Measurements from ENCODE around the gene VAV2.
"Not testable (repeated sequence)": the region's sequence is repeated elsewhere in the genome, so short reads cannot be mapped to it uniquely, and the experiment has no call there.

The VAV2 gene

GRCh38 chr9:133769511-133770075 lies 222.5 kb downstream of the VAV2 start:
- DNase-seq (ENCODE audit: low spot score) = no peak

GRCh38 chr9:133768859-133769510 lies 223.1 kb downstream of the VAV2 start:
- DNase-seq (ENCODE audit: low spot score) = no peak

DNA sequence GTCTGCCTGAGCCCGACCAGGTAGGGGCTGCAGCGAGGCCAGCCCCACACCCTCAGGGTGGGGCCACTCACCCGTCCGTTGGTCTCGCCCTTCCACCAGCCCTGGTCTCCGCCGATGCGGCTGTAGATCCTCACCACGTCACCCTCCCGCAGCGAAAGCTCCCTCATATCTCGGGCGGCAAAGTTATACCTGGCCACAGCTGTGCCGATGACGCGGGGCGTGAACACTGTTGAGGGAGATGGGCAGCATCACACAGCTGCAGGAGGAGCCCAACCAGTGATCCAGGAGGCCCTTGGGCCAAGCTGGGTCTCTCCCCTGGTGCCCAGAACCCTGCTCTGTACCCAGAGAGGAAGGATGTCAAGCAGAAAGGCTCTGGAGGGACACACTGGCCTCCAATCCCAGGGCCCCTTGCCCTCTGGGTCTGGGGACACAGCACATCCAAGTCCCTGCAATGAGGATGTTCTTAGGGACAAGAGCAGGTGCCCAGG lies 223.7 kb downstream of the VAV2 start:
- DNase-seq (ENCODE audit: low spot score) = no peak

GRCh38 chr9:133767625-133768024 lies 224.5 kb downstream of the VAV2 start:
- DNase-seq (ENCODE audit: low spot score) = no peak

DNA sequence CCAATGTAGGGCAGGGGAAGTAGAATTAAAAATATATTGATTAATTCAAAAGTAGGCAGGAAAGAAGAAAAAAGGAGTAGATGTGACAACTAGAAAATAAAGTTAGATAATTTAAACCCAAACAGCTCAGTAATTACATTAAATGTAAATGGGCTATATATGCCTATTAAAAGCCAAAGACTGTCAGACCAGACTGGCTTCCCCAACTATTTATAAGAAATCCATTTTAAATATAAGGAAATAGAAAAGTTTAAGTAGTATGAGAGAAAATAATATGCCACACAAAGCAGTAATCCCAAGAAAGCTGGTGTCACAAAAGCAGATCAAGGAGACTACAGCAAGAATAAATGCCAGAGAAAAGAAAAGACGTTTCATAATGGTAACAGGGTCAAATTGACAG lies 225.1 kb downstream of the VAV2 start:
- no peak for DNase-seq (ENCODE audit: low spot score)

- not testable (repeated sequence) for DNase-seq (ENCODE audit: low spot score)
Measured at GRCh38 chr9:133766234-133766633, 225.9 kb downstream of the VAV2 start.

DNA sequence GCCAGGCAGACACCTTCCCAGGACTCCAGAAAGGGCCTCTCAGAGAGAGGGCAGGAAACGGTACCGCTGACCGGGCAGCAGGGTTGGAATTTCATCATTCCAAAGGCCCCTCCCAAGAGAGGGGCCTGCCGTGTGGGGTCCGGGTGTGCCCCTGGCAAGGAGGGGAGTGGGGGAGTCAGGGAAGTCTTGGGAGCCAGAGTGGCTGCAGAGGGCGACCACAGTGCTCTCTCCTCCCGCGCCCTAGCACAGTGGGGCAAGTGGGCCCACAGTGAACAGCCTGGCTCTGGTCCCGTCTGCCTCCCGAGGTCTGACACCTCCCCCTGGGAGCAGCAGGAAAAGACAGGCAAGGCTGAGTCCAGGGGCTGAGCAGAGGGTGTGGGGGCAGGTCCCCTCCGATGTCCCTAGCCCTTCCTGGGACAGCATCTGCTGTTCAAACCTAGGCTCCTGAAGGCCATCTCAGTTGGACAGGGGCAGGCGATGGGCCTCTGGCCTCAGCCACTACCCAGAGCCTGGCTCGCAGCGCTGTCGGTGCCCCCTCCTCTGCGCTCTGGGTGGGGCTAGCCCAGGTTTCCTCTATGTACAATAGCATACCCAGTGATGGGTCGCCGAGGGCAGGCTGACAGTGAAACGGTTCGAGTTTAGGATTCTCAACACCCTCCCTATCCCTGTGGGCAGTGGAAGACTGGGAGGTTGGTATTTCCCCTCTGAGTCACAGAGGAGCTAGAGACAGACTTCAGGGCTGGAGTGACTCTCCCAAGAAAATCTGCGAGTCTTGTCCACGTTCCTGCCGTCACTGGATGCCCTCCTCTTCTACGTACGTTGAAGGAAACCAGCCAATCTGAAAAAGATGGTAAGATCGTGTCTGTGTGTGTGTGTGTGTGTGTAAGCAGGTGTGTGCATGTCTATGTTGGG lies 228.6 kb downstream of the VAV2 start:
- peak; percentile 80 for DNase-seq (ENCODE audit: low spot score)

GRCh38 chr9:133762488-133763271 lies 229.4 kb downstream of the VAV2 start:
- no peak for DNase-seq (ENCODE audit: low spot score)

DNA sequence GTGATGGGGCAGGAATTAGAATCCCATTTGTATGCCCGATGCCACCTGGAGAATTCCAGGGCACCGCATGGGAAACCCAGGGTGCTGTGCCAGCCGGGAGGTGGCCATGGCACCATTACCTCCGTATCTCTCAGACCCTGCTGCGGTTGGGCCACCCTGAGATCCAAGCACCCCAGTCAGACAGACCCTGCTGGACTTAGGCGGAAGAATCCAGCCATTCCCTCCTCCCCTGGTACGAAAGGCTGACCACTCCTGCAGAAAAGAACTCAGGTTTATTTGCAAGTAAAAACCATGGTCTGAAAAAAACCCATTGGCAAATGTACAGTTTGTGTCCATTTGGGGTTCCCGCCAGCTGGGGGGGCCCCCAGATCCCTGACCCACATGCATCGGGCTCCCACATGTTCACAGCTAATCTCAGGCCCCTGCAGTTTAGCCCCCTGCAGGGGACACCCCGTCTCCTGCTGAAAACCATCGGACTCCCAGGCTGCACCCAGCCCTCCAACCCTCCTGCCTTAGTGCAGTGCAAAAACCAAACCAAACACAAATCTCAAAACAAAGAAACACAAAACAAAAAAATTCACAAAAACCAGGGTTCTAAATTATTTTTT lies 230.4 kb downstream of the VAV2 start:
- DNase-seq (ENCODE audit: low spot score) = no peak

GRCh38 chr9:133760713-133761290 lies 231.3 kb downstream of the VAV2 start:
- DNase-seq (ENCODE audit: low spot score) = no peak

GRCh38 chr9:133759946-133760345 lies 232.2 kb downstream of the VAV2 start:
- DNase-seq (ENCODE audit: low spot score) = no peak

DNA sequence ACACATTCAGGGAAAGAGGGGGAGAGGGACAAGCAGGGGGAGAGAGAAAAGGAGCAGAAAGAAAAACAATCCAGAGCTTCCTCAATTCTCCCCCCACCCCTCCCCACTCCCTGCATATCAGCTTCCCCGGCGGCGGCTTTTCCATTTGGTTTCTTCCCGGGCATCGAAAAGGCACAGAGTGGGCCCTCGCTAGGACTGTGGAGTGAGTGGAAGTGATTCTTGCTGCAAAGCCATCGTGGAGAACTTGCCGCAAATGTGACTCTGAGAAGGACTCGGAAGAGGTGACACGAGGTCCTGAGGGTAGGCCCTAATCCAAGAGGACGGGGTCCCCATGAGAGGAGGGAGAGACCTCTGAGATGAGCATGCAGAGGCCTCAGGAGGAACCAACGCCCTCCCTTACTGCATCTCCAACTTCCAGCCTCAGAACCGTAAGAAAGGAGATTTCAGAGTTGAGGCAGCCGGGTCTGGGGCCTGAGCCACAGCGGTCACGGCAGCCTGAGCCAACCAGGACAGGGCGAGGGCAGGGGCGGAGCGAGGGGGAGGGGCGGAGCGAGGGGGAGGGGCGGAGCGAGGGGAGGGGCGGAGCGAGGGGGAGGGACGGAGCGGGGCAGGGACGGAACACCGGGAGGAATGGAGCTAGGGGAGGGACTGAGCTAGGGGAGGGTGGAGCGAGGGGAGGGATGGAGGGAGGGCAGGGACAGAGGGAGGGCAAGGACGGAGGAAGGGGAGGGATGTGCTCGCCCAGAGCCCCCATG lies 232.8 kb downstream of the VAV2 start:
- peak; percentile 57 for DNase-seq (ENCODE audit: low spot score)

DNA sequence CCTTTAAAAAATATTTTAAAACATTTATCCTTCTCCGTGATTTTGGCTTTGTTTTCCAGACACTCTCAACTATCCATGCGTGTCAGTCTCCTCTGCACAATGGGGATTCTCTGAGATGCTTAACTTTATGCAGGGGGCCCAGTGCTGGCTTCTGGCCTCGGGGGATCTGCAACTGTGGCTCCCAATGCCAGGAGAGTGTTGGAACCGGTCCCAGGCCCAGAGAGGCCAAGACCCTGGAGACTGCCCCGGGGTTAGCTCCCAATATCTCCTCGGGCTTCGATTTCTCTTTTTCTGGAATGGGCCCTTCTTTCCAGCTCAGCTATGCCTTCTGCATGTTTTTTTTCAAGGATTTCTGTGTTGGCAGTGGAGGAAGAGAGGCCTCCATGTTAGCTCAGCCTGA lies 233.9 kb downstream of the VAV2 start:
- no peak for DNase-seq (ENCODE audit: low spot score)

DNA sequence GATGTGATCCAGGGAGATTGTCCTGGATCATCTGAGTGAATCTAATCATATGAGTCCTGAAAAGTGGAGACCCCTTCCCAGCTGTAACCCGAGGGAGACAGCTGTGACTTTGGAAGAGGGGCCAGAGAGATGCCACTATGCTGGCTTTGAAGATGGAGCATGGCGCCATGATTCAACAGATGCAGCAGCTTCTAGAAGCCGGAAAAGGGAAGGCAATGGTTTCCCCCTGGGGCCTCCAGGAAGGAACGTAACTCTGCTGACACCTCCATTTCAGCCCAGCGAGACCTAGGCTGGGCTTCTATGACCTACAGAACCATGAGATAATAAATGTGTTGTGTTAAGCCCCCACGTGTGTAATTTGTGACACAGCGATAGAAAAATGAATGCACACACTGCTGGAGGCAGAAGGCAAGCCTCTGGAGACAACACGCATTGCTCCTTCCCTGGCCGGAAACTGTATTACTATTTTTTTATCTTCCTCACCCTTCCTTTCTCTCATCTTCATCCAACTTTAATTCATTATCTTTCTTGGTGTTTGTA lies 237.4 kb downstream of the VAV2 start:
- DNase-seq (ENCODE audit: low spot score) = no peak

- no peak for DNase-seq (ENCODE audit: low spot score)
Measured at GRCh38 chr9:133754187-133754586, 237.9 kb downstream of the VAV2 start.

DNA sequence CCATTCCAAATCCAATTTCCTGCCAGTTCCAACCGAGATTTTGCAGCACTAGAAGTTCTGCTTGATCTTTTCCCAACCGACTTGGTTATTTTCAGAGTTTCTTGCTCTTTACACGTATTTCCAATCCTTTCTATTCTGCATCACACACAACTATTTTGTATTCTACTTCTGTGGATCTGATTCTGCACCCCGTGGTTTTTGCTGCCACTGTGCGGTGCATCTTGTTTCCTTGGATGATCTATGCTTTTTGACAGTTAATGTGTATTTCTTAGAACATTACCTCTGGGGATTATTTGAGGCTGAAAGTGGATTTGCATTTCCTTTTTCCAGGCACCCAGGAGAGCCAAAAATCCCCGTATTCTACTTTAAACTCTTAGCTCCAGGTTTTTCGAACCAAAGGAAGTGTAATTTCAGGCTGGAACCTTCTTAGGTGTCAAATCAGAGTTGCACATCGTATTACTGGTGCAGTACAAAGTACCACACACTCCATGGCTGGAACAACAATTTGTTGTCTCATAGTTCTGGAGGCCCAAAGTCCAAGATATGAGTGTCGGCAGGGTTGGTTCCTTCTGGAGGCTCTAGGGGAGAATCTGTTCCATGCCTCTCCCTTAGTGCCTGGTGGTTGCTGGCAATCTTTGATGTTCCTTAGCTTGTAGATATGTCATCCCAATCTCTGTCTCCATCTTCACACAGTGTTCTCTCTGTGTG lies 239.2 kb downstream of the VAV2 start:
- DNase-seq (ENCODE audit: low spot score) = no peak

- no peak for DNase-seq (ENCODE audit: low spot score)
Measured at GRCh38 chr9:133750982-133751649, 241.0 kb downstream of the VAV2 start.

DNA sequence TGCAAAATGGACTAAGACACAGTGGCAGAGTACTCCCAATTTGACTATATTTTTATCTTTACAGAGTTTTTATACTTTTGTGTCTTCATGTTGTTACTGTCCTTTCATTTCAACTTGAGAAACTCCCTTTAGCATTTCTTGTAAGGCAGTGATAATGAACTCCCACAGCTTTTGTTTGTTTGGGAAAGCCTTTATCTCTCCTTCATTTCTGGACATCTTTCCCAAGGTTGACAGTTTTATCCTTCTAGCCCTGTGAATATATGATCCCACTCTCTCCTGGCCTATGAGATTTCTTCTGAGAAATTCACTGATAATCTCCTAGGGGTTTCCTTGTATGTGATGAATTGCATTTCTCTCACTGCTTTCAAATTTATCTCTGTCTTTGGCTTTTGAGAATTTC lies 244.8 kb downstream of the VAV2 start:
- DNase-seq (ENCODE audit: low spot score) = no peak

DNA sequence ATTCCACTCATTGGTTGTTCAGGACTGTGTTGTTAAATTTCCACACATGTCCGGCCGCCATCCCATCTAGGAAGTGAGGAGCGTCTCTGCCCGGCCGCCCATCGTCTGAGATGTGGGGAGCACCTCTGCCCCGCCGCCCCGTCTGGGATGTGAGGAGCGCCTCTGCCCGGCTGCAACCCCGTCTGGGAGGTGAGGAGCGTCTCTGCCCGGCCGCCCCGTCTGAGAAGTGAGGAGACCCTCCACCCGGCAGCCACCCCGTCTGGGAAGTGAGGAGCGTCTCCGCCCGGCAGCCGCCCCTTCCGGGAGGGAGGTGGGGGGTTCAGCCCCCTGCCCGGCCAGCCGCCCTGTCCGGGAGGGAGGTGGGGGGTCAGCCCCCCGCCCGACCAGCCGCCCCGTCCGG lies 247.6 kb downstream of the VAV2 start:
- not testable (repeated sequence) for DNase-seq (ENCODE audit: low spot score)

Measured in AG08396 (cell line).